Esophagus squamous epithelium (tissue), 4 donors: Measurements from ENCODE around the gene SH3PXD2A.

Source experiments
- POLR2A ChIP-seq, 4 donors: fragments of 450-650 bp; IDR thresholded peaks; one replicate each; pipeline ENCODE4 v1.6.1; 2017; ENCODE audit warnings: antibody characterized with exemption in 4 of 4, mild to moderate bottlenecking in 4 of 4, moderate library complexity in 3 of 4
- TF ChIP-seq, protein P1 (sequence below), 6 experiments: fragments of 450-650 bp in 4 of 6; fragments of 200-600 bp in 2 of 6; sonication (generic) in 2 of 6; IDR thresholded peaks; one replicate each; pipeline ENCODE4 v1.5.1; 2016 to 2019; ENCODE audit warnings: antibody characterized with exemption in 6 of 6, mild to moderate bottlenecking in 4 of 6, moderate library complexity in 4 of 6

GRCh38 chr10:103618575-103619423, 236.6 kb downstream of the SH3PXD2A start:
- TF ChIP-seq POLR2A (IDR thresholded peaks at IDR 0.05) = no peak
- TF ChIP-seq, protein P1, sequence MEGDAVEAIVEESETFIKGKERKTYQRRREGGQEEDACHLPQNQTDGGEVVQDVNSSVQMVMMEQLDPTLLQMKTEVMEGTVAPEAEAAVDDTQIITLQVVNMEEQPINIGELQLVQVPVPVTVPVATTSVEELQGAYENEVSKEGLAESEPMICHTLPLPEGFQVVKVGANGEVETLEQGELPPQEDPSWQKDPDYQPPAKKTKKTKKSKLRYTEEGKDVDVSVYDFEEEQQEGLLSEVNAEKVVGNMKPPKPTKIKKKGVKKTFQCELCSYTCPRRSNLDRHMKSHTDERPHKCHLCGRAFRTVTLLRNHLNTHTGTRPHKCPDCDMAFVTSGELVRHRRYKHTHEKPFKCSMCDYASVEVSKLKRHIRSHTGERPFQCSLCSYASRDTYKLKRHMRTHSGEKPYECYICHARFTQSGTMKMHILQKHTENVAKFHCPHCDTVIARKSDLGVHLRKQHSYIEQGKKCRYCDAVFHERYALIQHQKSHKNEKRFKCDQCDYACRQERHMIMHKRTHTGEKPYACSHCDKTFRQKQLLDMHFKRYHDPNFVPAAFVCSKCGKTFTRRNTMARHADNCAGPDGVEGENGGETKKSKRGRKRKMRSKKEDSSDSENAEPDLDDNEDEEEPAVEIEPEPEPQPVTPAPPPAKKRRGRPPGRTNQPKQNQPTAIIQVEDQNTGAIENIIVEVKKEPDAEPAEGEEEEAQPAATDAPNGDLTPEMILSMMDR (IDR thresholded peaks at IDR 0.05) = no peak
